Muscle layer of colon (tissue), 2 donors: ENCODE data around the gene NAT8.
"Not testable (repeated sequence)": the region's sequence is repeated elsewhere in the genome, so short reads cannot be mapped to it uniquely, and the experiment has no call there.

ENCODE experiments used
- H3K27ac ChIP-seq: one replicate; pipeline ENCODE4 v1.7.0; 2013; ENCODE audit warnings: low read depth, mild to moderate bottlenecking, low read length, moderate library complexity
- H3K27me3 ChIP-seq, 2 donors: one replicate each; pipeline ENCODE4 v1.7.0; 2013; ENCODE audit warnings: low read length in 2 of 2, mild to moderate bottlenecking in 2 of 2; ENCODE audit not compliant: insufficient read depth in 2 of 2, control insufficient read depth in 1 of 2
- H3K36me3 ChIP-seq: one replicate; pipeline ENCODE4 v1.7.0; 2013; ENCODE audit warnings: mild to moderate bottlenecking, low read length; ENCODE audit not compliant: insufficient read depth
- H3K4me1 ChIP-seq: one replicate; pipeline ENCODE4 v1.7.0; 2013; ENCODE audit warnings: mild to moderate bottlenecking, low read length; ENCODE audit not compliant: insufficient read depth
- H3K4me3 ChIP-seq, 2 donors: one replicate each; pipeline ENCODE4 v1.7.0; 2013; ENCODE audit warnings: low read length in 2 of 2, low read depth in 1 of 2, mild to moderate bottlenecking in 1 of 2, moderate library complexity in 1 of 2
- H3K9ac ChIP-seq: one replicate; pipeline ENCODE4 v1.7.0; 2013; ENCODE audit warnings: low read length
- H3K9me3 ChIP-seq: one replicate; pipeline ENCODE4 v1.7.0; 2013; ENCODE audit warnings: mild to moderate bottlenecking, low read length
- donor health status: abdominal sarcoma.
- donor health status: Adenocarcinoma of cecum.

The NAT8 gene

GRCh38 chr2:73669976-73670375 lies 27.8 kb upstream of the NAT8 start:
- H3K27me3 ChIP-seq, H3K27ac ChIP-seq, H3K9me3 ChIP-seq, H3K36me3 ChIP-seq, H3K9ac ChIP-seq, H3K4me3 ChIP-seq, H3K4me1 ChIP-seq: not testable (repeated sequence)

GRCh38 chr2:73667239-73667638 lies 25.0 kb upstream of the NAT8 start:
- H3K9me3 ChIP-seq, H3K36me3 ChIP-seq, H3K4me3 ChIP-seq, H3K27ac ChIP-seq, H3K27me3 ChIP-seq, H3K4me1 ChIP-seq, H3K9ac ChIP-seq: not testable (repeated sequence)

GRCh38 chr2:73654175-73654574 lies 12.0 kb upstream of the NAT8 start:
- H3K4me3 ChIP-seq = no peak overlapping the region
- no peaks in the 10 kb centered on the region for H3K36me3 ChIP-seq
- no peak overlapping the region for H3K9ac ChIP-seq
- H3K27me3 ChIP-seq = no peaks in the 10 kb centered on the region
- H3K27ac ChIP-seq = no peak overlapping the region
- H3K9me3 ChIP-seq = no peaks in the 10 kb centered on the region
- no peaks in the 10 kb centered on the region for H3K4me1 ChIP-seq

- no peak overlapping the region for H3K4me3 ChIP-seq
- no peaks in the 10 kb centered on the region for H3K36me3 ChIP-seq
- no peaks in the 10 kb centered on the region for H3K9me3 ChIP-seq
- H3K4me1 ChIP-seq = no peaks in the 10 kb centered on the region
- no peak overlapping the region for H3K27ac ChIP-seq
- H3K27me3 ChIP-seq = no peaks in the 10 kb centered on the region
- H3K9ac ChIP-seq = no peak overlapping the region
These were observed 10.1 kb upstream of the NAT8 start for GRCh38 chr2:73652348-73652747.

GRCh38 chr2:73651591-73652230 lies 9.5 kb upstream of the NAT8 start:
- Histone ChIP-seq H3K9ac (no peak overlapping the region), H3K9me3 (no peaks in the 10 kb centered on the region), H3K4me3 (no peak overlapping the region), H3K36me3 (no peaks in the 10 kb centered on the region), H3K4me1 (no peaks in the 10 kb centered on the region), H3K27me3 (no peaks in the 10 kb centered on the region), H3K27ac (no peak overlapping the region)

- H3K27me3 ChIP-seq, H3K9ac ChIP-seq, H3K4me1 ChIP-seq, H3K4me3 ChIP-seq, H3K9me3 ChIP-seq, H3K36me3 ChIP-seq, H3K27ac ChIP-seq: not testable (repeated sequence)
These were observed 5.5 kb upstream of the NAT8 start for GRCh38 chr2:73647690-73648089.

GRCh38 chr2:73641767-73642062 lies 507 bp downstream of the NAT8 start:
- Histone ChIP-seq H3K4me3 (no peak overlapping the region), H3K9ac (no peak overlapping the region), H3K9me3 (no peaks in the 10 kb centered on the region), H3K4me1 (no peaks in the 10 kb centered on the region), H3K27me3 (no peaks in the 10 kb centered on the region), H3K27ac (no peak overlapping the region), H3K36me3 (no peaks in the 10 kb centered on the region)

- Histone ChIP-seq H3K9me3 (no peaks in the 10 kb centered on the region), H3K27ac (no peak overlapping the region), H3K9ac (no peak overlapping the region), H3K4me3 (no peak overlapping the region), H3K36me3 (no peaks in the 10 kb centered on the region), H3K27me3 (no peaks in the 10 kb centered on the region), H3K4me1 (no peaks in the 10 kb centered on the region)
These were observed 1.1 kb downstream of the NAT8 start for GRCh38 chr2:73640946-73641766.

- Histone ChIP-seq H3K36me3 (no peaks in the 10 kb centered on the region), H3K27ac (no peak overlapping the region), H3K27me3 (no peaks in the 10 kb centered on the region), H3K9me3 (no peaks in the 10 kb centered on the region), H3K9ac (no peak overlapping the region), H3K4me1 (no peaks in the 10 kb centered on the region), H3K4me3 (no peak overlapping the region)
These were observed 1.7 kb downstream of the NAT8 start for GRCh38 chr2:73640511-73640911.

- Histone ChIP-seq H3K36me3 (no peaks in the 10 kb centered on the region), H3K4me1 (no peaks in the 10 kb centered on the region), H3K4me3 (no peak overlapping the region), H3K9ac (no peak overlapping the region), H3K27me3 (no peaks in the 10 kb centered on the region), H3K9me3 (no peaks in the 10 kb centered on the region), H3K27ac (no peak overlapping the region)
These were observed 3.8 kb downstream of the NAT8 start for GRCh38 chr2:73638429-73638828.

GRCh38 chr2:73636977-73637376 lies 5.2 kb downstream of the NAT8 start:
- not testable (repeated sequence) for H3K27ac ChIP-seq, H3K9ac ChIP-seq, H3K4me3 ChIP-seq, H3K9me3 ChIP-seq, H3K36me3 ChIP-seq, H3K4me1 ChIP-seq, H3K27me3 ChIP-seq

GRCh38 chr2:73630662-73631266 lies 11.5 kb downstream of the NAT8 start:
- not testable (repeated sequence) for H3K9ac ChIP-seq, H3K27ac ChIP-seq, H3K4me1 ChIP-seq

More at GRCh38 chr2:73630662-73631266, 11.5 kb downstream of the NAT8 start:
- H3K9me3 ChIP-seq, H3K36me3 ChIP-seq, H3K4me3 ChIP-seq, H3K27me3 ChIP-seq: not testable (repeated sequence)
